Measurements from ENCODE around the gene IRF1.

- TF ChIP-seq, protein P1, sequence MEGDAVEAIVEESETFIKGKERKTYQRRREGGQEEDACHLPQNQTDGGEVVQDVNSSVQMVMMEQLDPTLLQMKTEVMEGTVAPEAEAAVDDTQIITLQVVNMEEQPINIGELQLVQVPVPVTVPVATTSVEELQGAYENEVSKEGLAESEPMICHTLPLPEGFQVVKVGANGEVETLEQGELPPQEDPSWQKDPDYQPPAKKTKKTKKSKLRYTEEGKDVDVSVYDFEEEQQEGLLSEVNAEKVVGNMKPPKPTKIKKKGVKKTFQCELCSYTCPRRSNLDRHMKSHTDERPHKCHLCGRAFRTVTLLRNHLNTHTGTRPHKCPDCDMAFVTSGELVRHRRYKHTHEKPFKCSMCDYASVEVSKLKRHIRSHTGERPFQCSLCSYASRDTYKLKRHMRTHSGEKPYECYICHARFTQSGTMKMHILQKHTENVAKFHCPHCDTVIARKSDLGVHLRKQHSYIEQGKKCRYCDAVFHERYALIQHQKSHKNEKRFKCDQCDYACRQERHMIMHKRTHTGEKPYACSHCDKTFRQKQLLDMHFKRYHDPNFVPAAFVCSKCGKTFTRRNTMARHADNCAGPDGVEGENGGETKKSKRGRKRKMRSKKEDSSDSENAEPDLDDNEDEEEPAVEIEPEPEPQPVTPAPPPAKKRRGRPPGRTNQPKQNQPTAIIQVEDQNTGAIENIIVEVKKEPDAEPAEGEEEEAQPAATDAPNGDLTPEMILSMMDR (IDR thresholded peaks at IDR 0.05): no peak
- TF ChIP-seq POLR2A (IDR thresholded peaks at IDR 0.05): no peak
These were observed 31.9 kb downstream of the IRF1 start for GRCh38 chr5:132458651-132459030.

Measured in transverse colon (tissue), 3 donors.